CD4-positive, alpha-beta T cell treated with Interleukin-6 at 100 ng/mL for 8 hours (primary cell): ENCODE results near the gene ARFGAP3.

Source experiments
- DNase-seq: peaks from one replicate; pipeline ENCODE4 v3.0.0-alpha.2; 2020; ENCODE audit warnings: mixed read lengths, low spot score

The ARFGAP3 gene, protein sequence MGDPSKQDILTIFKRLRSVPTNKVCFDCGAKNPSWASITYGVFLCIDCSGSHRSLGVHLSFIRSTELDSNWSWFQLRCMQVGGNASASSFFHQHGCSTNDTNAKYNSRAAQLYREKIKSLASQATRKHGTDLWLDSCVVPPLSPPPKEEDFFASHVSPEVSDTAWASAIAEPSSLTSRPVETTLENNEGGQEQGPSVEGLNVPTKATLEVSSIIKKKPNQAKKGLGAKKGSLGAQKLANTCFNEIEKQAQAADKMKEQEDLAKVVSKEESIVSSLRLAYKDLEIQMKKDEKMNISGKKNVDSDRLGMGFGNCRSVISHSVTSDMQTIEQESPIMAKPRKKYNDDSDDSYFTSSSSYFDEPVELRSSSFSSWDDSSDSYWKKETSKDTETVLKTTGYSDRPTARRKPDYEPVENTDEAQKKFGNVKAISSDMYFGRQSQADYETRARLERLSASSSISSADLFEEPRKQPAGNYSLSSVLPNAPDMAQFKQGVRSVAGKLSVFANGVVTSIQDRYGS

DNA sequence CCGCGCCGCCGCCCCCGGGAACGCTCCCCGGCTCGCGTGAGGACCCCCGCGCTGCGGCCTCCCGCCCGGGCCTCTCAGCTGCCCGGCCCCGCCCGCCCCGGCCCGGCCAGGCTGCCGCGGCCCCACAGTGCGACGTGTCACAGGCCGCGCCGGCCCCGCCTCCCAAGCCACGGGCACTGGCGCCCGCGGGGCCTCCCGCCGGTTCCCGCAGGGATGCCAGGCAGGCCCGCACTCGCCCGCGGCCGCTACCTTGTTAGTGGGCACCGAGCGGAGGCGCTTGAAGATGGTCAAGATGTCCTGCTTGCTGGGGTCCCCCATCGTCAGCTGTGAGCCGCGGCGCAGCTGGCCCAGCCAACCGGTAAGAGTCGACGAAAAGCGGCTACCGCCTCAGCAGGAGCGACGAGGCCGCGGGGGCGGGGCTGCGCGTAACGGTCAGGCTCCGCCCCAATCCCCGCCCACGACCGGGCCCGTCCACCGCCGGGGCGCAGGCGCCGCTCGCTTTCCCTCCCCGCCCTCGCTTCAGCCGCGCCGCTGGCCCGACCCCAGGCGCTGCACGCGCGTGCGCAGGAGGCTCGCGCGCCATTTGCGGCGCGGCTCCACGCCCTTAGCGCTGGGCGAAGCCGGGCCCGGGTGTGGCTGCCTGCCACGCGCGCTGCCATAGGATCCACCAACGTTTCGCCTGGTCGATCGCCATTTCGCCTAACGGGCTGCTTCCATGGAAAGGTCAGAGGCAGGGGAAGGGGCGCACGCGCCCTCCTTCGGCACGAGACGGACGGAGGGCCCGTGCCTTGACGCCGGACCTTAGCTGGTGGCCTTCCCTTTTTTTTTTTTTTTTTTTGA, at the start of gene ARFGAP3:
ARFGAP3 (minus strand) TSS at position 409 of the 840 bp plus-strand sequence; CDS start at position 318, 91 bp downstream.
- peak; percentile 93 for DNase-seq

DNA sequence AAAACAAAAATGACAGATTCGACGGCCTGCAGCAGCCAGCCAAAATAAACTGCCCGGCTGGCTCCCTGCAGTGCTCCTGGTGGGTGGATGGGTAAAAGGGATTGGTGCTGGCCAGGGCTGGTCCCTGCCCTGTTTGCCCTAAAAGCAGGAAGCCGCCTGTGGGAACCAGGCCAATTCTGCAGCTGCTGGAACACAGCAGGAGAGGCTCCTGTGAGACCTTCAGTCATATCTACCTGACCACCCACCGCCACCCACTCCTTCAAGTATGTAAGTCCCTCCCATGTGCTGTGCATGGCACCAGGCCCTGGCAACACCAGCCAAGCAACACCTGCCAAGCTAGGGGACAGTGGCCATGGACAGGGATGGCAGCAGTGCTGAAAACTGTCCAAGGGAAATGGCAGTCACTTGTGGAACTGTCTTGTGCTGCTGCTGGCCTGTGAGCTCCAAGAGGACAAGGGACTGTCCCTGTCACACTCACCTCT, 48.7 kb upstream of the ARFGAP3 start:
- no peak for DNase-seq

DNA sequence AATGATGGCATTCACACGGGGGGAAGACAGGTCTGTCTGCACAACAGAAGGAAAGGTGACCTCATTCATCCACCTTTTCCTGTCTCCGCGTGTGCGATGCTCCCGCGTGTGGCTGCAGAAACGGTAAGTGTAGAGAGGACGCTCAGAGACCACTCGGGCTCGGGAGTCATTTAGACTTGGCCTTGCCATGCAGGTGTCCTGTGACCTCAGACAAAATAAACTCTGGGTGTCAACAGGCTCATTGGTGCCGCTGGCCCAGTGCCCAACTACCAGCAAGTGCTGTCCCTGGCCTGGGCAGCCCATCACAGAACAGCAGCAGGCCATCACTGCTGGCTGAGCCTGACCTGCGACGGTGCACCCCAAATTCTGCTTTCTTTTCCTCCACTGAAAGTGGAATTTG, 48.1 kb upstream of the ARFGAP3 start:
- no peak for DNase-seq

DNA sequence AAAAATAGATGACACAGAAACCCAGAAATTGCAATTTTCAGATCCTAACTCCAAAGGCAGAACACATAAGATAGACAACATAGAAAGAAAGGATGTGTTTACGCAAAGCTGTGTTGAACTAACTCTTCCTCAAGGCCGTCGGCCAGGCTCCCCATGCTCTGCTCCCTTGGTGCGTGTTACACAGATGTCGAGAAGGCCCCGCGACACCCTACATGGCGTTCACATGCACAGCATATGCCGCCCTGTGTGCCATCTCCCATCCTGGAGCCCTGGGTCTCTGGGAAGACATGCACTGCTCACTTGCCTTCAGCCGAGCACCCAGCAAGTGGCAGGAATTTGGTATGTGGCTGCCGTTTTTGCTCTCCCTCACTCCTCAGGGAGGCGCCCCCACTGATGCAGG, 47.0 kb upstream of the ARFGAP3 start:
- no peak for DNase-seq

DNA sequence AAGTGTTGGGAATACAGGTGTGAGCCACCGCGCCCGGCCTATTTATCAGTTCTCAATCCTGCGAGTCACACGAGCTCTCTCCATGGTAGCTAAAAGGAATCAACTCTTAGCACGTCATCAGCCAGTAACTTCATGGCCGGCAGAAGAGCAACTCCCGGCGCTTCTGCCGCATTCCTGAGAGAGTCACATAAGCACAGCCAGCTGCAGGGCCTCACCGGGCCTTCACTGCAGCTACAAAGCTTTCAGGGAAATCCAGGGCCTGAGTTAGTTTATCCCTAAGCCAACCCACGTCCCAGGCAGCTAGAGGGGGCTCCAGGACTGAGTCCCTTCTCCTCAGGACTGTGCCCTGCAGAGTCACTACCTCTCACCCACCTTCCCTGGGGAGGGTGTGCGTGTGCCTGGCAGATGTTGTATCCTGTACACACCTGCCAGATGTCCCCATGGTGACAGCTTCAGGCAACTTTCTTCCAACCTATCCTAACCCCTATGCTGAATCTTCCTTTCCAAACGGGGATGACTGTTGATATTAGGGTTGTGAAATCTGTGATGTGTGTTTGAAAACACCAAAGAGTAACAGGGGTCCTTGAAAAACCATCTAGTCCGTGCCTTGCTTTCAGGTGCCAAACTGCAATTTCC, 45.9 kb upstream of the ARFGAP3 start:
- DNase-seq, result no peak

DNA sequence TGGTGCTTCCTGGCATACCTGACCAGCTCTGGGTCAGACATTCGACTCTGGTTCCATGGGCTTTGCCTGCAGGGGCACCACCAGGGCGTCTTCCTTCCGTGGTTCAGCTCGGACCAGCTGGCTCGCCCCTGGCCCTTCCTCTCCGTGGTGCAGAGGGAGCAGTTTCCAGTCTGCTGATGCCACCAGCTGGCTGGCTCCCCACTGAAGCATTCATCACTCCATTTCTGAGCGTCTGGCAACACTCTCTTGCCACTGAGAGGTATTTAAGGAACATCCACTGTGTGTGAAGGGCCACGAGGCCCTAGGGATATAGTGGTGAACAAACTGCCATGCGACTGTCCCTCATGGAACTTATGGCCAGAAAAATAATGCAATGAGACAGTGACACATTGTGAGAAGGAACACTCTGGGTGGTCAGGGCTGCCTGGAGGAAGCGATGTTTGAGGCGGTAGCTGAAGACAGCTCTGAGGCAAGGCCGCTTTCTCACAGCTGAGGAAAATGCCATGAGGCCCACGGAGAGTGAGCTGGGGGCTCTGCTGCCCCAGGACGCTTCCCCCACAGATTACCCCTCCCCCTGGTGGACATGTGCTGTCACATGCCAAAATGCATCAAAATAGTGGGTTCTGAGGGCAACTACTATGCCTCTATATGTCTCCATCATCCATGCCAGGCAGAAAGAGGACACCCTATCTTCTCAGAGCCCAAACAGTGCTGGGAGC, 44.9 kb upstream of the ARFGAP3 start:
- DNase-seq, result no peak

DNA sequence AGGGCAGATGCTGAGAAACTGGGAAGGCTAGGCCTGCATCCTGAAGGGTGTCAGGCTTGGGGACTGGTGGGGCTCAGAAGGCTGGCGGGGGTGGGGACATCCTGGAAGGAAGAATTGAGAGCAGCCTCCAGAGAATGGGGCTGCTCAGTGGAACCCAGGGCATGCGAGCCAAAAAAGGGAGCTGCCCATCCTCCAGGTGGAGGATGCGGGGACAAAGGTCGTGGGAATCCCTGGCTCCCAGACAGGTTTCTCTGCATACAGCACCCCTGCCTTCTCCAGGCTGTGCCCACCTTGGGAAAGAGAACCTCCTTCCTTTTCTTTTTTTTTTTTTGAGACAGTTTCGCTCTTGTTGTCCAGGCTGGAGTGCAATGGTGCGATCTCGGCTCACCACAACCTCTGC, 40.9 kb upstream of the ARFGAP3 start:
- no peak for DNase-seq

DNA sequence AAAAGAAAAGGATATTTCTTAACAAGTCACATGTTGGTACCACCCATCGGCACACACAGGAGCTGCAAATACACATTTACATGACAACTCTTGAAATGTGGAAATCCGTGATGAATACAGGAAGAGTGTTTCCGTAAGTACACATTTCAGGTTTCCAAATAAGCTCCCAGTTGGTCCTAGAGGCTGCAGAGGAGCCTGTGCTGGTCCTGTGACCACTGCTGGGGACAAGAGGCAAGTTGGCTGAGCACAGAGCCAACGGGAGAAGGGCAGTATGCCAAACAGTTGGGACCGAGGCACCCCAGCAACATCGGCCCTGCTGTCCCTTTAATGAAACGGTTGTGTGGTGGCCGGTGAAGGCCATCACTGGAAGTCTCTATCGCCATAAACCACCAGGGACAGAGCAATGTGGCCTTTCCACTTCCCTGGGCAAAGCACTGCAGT, 38.5 kb upstream of the ARFGAP3 start:
- no peak for DNase-seq

DNA sequence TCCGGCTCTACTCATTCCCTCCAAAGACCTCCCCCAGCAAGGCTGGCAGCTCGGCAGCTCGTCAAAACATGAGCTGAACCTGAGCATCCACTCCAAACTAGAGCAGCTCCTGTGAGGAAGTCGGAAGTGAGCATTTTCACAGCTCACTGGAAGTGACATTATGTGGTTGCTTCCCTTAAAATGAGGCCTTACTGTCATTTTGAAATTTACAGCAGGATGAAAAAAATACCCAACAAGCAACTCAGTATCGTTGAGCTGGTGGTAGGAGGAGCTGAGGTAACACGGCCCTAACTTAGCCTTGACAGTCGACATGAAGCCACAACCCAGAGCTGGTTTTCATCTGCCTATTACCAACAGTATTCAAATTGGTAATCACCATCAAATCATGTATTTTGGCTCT, 38.0 kb upstream of the ARFGAP3 start:
- DNase-seq, result peak; percentile 4

DNA sequence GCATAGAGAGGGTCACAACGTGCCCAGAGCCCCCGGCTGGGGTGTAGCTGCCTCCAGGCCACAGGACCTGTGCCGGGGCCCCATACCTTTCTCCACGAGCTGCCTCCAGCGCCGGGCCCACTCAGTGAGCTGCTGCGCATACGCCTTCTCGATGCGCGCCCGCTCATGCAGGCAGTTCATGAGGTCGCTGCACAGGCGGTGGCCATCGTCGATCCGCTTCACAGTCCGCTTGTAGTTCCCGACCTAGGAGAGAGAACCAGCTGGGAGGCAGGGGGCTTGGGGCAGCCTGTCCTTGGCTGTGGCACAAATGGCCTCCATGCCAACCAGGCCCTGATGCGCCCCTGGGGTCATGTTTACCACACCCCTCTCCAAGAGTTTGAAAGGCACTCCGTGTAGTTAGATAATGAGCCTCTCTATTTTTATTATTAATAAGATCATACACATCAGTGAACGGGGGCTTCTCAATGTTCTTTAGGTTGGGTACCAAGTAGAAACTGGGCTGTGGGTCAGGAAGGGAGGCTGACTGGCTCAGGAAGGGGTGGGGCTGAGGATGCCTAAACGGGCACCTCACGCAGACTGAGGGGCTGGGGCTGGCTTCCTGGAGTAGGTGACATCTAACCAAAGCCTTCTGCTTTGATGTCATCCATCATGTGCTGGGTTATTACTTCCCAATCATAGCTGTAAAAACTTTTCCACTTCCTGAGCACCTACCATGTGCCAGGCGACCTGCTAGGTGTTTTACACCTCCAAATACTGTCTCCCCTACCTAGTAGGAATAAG, 36.5 kb upstream of the ARFGAP3 start:
- peak; percentile 13 for DNase-seq

DNA sequence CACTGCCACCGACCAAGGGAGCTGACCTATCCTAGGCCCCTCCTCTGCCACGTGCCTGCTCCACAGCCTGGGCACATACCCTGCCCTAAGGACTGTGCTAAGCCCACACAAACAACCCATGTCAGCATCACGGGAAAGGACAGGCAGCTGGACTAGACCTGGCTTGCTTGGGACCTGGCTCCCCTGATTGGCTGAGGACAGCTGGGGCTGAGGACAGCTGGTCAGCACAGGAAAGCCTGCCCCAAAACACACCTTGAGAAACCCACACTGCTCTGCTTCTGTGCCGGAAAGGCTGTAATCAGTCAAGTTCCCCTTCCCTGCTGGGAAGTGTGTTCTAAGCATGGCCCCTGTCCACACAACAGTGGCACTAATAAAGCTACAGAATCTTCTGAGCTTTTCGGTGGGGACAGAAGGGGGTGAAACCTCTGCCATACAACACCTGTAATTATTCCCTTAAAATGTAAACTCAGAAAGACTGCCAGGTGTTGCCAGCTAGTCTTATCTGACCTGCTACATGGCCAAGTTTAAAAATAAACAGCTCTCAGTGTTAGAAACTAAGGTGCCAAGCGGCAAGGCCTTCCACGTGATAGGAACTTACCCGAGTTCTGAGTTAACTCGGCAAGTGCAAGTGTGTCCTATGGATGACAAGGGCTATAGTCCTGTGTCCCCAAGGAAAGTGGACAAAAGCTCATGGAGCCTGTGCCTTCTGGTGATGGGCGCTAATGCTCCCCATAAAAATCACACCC, 35.7 kb upstream of the ARFGAP3 start:
- DNase-seq, result no peak

DNA sequence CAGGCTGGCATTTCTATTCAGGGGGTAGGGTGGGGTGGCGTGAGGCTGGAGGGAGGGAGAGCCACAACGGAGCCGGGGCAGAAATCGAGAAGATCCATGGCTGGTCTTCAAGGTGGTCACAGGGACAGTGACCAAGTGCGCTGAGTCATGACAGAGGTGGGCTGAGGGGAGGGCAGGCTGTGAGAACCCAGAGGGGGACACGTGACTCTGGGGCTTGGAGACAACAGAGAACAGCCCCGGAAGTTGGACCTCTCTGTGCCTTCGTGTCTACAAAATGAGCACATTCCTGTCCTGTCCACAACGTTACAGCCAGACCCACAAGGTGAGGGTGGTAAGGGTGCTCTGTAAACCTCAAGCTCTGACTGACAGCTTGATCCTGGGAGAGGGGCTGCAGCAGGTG, 35.1 kb upstream of the ARFGAP3 start:
- no peak for DNase-seq

DNA sequence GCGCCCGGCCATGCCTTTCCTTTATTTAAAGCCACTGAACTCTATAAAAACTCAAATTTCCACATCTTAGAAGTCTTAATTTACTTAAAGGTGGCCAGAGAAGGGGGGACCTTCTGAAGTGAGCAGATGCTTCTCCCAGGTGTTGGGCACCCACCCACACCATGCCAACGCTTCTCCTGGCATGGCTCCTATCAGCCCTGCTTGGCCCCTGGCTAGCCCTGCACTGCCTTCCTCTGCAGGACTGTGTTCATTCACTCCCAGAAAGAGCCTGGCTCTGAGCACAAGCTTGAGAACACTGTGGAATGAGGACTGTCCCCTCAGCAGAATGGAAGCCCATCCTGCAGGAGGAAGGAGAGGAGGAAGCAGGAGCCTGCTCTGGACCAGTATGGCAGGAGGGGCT, 34.6 kb upstream of the ARFGAP3 start:
- no peak for DNase-seq

DNA sequence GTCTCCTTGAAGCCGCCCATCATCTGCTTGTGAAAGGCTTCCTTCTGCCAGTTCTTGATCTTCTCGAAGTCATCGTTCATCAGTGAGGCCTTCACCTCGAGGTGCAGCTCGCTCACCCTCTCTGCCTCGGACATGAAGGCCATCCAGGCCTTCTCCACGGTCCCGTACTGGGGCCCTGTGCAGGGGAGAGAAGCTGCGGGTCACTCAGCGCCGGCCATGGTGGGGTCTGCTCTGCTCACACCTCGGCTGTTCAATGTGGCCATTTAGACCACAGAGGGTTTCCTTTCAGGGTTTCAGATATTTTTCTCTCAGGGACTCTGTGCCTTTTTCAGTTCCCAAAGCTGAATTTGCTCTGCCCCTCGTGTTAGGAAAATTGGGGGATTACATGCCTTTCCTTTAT, 33.9 kb upstream of the ARFGAP3 start:
- DNase-seq, result no peak

DNA sequence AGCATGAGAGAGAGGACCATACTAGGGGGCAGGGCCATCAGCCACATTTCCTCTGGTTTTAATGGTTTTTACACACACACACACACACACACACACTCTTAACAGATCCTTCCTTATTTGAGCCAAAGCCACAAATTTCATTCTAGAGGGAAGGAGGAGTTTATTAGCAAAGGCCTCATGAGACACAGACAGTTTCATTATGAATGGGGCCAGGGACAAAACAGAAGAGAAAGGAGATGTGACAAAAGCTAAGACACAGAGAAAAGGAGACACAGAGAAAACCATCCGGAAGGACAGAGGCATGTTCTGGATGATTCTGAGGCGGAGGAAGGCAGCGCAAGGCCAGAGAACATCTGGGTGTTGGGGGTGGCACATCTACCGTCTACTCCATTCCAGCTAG, 32.2 kb upstream of the ARFGAP3 start:
- no peak for DNase-seq

DNA sequence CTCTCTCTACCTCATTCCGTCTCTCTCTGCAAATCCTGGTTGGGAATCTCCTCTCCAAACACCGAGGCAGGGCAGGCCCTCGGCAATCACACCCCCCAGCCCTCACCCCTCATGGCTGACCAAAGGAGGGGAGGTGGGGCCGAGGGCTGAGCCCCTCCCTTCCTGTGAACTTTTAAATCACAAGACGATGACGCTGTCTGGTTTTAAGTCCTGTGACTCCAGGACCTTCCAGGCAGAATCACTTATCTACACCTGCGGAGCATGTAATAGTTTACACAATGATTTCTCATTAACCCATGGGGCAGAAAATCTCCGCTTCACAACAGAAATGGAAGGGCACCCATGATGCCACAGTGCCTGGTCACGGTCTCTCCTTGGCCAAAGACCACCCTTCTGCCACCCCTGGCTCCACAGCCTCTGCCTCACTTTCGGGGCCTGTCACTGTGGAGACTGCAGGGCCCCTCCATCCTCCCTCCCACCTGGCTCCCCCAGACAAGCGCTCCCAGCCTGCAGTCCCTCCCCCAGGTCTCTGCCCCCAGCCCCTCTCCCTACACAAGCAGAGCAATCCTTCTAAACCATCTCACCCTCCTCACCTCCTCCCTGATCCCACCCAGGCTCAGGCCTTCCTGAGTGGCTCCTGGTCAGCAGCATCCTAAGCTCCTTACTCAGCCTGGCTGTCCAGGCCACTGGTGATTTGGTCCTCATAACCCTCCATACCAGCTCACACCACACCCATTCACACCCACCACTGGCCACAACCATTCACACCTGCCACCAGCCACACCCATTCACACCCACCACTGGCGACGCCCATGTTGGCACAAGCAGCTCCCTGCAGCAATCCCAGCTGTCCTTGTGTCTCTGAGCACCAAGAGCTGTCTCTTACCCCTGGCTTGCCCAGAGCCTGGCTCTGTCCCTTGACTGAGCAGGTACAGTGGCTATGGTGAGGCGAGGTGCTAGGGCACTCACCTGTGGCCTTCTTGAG, 30.7 kb upstream of the ARFGAP3 start:
- DNase-seq, result no peak

DNA sequence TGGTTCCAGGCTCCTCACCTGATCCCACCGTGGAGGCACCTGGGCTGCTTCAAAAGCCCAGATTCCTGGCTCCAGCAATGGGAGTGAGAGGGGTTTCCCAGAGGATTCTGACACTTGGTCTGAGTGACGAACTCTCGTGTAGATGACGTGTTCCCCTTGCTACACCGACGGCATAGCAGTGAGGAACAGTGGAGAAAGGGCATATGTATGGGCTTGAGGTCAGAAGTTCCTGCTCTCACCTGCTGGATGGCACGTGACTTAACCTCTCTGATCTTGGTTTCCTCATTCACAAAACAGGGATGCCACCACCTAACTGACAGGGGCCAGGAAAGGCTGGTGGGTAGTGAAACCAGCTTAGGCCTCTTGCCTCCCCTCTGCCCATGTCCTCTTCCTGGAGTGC, 30.0 kb upstream of the ARFGAP3 start:
- DNase-seq, result no peak

DNA sequence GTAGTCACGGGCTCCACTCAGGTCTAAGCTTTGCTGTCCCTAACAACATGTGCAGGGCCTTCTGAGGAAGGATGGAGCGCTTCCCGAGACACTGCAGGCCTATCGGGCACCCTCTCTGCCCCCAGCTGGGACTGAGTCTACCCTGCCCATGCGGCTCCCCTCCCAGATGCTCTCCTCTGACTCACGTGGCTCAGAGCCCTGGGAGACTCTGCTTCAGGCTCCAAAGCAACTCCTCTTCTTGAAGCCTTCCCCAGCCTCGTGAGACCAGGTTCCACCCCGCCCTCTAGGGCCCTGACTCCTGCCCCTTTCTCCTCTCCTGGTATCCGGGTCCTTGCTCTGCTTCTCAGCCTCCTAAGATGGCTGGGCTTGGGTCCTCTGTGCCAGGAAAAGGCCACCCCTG, 28.4 kb upstream of the ARFGAP3 start:
- no peak for DNase-seq
